Retinal pigment epithelial cell (primary cell): ENCODE data around the gene ARHGEF25.
"Not testable (repeated sequence)": the region's sequence is repeated elsewhere in the genome, so short reads cannot be mapped to it uniquely, and the experiment has no call there.

Source experiments
- DNase-seq: peaks from one replicate; pipeline ENCODE4 v3.0.0-alpha.2; 2010; ENCODE audit warnings: low read depth
- H3K4me3 ChIP-seq: 2 replicates; pipeline ENCODE4 v1.5.1; 2011; ENCODE audit warnings: mild to moderate bottlenecking, low read length, control low read depth, moderate library complexity
- TF ChIP-seq, protein P1 (sequence below): conservative IDR thresholded peaks from 2 replicates; pipeline ENCODE4 v1.5.1; 2011; ENCODE audit warnings: low read depth, low read length, control low read depth, inconsistent platforms

ARHGEF25 gene

DNA sequence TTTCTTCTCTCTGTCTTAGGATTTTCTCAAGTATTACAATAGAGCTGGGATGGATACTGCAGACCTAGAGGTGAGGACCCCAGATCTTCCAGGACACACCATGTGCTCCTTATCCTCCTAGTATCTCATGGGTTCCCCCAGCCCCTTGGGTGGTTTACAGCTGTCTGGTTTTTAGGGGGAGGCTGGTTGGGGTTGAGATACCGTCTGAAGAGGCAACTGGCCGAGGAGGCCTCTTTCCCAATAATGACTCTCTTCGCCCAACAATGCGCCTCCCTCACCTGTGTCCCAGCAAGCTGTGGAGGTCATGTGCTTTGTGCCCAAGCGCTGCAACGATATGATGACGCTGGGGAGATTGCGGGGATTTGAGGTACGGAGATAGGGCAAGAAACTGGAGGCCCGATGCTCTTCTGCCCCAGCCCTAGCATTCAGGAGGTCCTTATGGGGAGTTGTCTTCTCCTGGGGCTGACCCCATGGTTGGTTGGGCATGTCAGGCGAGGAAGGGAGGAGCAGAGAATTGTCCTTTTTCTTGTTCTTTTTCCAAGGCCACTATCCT lies 3.8 kb downstream of the ARHGEF25 start:
- no peak for DNase-seq
- TF ChIP-seq, protein P1, sequence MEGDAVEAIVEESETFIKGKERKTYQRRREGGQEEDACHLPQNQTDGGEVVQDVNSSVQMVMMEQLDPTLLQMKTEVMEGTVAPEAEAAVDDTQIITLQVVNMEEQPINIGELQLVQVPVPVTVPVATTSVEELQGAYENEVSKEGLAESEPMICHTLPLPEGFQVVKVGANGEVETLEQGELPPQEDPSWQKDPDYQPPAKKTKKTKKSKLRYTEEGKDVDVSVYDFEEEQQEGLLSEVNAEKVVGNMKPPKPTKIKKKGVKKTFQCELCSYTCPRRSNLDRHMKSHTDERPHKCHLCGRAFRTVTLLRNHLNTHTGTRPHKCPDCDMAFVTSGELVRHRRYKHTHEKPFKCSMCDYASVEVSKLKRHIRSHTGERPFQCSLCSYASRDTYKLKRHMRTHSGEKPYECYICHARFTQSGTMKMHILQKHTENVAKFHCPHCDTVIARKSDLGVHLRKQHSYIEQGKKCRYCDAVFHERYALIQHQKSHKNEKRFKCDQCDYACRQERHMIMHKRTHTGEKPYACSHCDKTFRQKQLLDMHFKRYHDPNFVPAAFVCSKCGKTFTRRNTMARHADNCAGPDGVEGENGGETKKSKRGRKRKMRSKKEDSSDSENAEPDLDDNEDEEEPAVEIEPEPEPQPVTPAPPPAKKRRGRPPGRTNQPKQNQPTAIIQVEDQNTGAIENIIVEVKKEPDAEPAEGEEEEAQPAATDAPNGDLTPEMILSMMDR: no peak
- no peak overlapping the region for H3K4me3 ChIP-seq

- DNase-seq: no peak
Observed at GRCh38 chr12:57615637-57616036, 4.4 kb downstream of the ARHGEF25 start.

GRCh38 chr12:57616383-57617101 lies 5.3 kb downstream of the ARHGEF25 start:
- DNase-seq: no peak
- H3K4me3 ChIP-seq: no peak overlapping the region
- TF ChIP-seq, protein P1: no peak

More at GRCh38 chr12:57615637-57616036, 4.4 kb downstream of the ARHGEF25 start:
- H3K4me3 ChIP-seq: no peak overlapping the region
- TF ChIP-seq, protein P1: no peak

DNA sequence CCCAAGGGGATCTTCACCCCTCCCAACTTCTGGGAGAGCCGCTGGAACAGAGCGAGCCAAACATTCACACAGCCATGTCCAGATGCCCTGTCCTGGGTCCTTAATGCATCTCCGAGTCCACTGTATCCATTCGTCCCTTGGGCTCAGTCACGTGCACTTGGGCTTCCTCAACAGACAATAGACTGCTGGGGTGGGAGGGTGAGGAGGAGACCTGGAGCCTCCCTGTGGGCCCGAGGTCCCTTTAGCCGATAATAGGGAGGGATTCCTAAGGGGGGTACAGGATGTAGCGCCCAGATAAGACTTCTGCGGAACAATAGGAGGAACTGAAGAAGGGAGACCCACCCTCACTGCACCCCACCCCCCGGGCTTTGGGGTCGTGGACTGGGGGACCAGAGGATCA lies 6.7 kb downstream of the ARHGEF25 start:
- TF ChIP-seq, protein P1: no peak
- no peak overlapping the region for H3K4me3 ChIP-seq
- no peak for DNase-seq

DNA sequence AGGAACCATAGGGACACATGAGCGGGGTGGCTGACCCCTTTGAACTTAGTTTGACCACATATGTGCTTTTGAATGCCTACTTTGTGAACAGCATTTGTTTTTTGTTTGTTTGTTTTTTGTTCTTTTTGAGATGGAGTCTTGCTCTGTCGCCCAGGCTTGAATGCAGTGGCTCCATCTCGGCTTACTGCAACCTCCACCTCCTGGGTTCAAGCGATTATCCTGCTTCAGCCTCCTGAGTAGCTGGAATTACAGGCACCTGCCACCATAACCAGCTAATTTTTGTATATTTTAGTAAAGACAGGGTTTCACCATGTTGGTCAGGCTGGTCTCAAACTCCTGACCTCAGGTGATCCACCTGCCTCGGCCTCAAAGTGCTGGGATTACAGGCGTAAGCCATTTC lies 7.2 kb downstream of the ARHGEF25 start:
- not testable (repeated sequence) for DNase-seq

GRCh38 chr12:57618966-57619433 lies 7.8 kb downstream of the ARHGEF25 start:
- TF ChIP-seq, protein P1: no peak
- DNase-seq: no peak
- no peak overlapping the region for H3K4me3 ChIP-seq

More for the DNA sequence above, 7.2 kb downstream of the ARHGEF25 start:
- H3K4me3 ChIP-seq: not testable (repeated sequence)

DNA sequence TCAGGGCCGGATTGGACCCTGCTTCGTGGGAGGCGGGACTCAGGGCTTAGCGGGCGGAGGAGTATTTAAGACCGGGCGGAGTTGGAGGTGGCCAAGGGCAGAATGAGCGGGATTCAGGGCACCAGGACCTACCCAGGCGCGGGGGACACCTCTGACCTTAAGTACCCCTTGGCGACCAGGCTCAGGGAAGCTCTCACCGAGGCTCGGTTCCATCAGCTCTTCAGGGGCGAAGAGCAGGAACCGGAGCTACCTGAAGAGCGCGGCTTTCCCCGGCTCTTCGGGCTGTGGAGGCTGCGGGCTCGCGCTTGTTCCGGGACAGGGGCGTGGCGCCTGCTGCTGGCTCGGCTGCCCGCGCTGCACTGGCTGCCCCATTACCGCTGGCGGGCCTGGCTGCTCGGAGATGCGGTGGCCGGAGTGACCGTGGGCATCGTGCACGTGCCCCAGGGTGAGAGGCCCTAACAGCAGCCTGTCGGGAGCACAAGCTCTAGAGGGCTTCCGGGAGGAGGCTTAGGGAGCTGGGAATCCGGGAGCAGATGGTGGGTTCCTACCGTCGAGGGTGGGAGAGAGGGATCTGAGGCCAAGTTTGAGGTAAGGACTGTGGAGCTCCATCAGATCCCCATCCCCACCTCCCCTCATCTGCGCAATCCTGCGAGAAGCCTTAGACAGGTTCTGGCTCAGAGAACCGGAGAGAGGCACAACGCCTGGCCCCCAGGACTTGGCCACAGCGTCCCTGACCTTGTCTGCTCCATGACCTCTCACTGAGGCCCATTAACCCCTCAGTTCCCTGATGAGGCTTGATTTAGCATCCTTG lies 8.4 kb downstream of the ARHGEF25 start:
- DNase-seq: no peak
- H3K4me3 ChIP-seq: no peak overlapping the region
- TF ChIP-seq, protein P1: no peak
